Muscle layer of duodenum (tissue), 2 donors: ENCODE results near the gene RDH16.
A peak's percentile ranks its signal among the peaks of the same experiment; 100 is the strongest.

Experiments
- H3K27ac ChIP-seq: one replicate; pipeline ENCODE4 v1.7.0; 2013; ENCODE audit warnings: mild to moderate bottlenecking, low read length
- H3K27me3 ChIP-seq: one replicate; pipeline ENCODE4 v1.7.0; 2013; ENCODE audit warnings: low read depth, mild to moderate bottlenecking, control low read depth, low read length
- H3K36me3 ChIP-seq, 2 donors: one replicate each; pipeline ENCODE4 v1.7.0; 2013; ENCODE audit warnings: low read length in 2 of 2, control low read depth in 1 of 2, mild to moderate bottlenecking in 1 of 2; ENCODE audit not compliant: insufficient read depth in 2 of 2, control insufficient read depth in 1 of 2
- H3K4me1 ChIP-seq, 2 donors: one replicate each; pipeline ENCODE4 v1.7.0; 2013; ENCODE audit warnings: low read length in 2 of 2, mild to moderate bottlenecking in 2 of 2, control low read depth in 1 of 2, moderate library complexity in 1 of 2; ENCODE audit not compliant: insufficient read depth in 2 of 2, control insufficient read depth in 1 of 2
- H3K4me3 ChIP-seq, 2 donors: one replicate each; pipeline ENCODE4 v1.7.0; 2013; ENCODE audit warnings: low read length in 2 of 2, low read depth in 1 of 2, mild to moderate bottlenecking in 1 of 2
- H3K9me3 ChIP-seq, 2 donors: one replicate each; pipeline ENCODE4 v1.7.0; 2013; ENCODE audit warnings: low read length in 2 of 2, control low read depth in 1 of 2, mild to moderate bottlenecking in 1 of 2; ENCODE audit not compliant: control insufficient read depth in 1 of 2
- donor health status: healthy.

RDH16 gene, protein sequence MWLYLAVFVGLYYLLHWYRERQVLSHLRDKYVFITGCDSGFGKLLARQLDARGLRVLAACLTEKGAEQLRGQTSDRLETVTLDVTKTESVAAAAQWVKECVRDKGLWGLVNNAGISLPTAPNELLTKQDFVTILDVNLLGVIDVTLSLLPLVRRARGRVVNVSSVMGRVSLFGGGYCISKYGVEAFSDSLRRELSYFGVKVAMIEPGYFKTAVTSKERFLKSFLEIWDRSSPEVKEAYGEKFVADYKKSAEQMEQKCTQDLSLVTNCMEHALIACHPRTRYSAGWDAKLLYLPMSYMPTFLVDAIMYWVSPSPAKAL

DNA sequence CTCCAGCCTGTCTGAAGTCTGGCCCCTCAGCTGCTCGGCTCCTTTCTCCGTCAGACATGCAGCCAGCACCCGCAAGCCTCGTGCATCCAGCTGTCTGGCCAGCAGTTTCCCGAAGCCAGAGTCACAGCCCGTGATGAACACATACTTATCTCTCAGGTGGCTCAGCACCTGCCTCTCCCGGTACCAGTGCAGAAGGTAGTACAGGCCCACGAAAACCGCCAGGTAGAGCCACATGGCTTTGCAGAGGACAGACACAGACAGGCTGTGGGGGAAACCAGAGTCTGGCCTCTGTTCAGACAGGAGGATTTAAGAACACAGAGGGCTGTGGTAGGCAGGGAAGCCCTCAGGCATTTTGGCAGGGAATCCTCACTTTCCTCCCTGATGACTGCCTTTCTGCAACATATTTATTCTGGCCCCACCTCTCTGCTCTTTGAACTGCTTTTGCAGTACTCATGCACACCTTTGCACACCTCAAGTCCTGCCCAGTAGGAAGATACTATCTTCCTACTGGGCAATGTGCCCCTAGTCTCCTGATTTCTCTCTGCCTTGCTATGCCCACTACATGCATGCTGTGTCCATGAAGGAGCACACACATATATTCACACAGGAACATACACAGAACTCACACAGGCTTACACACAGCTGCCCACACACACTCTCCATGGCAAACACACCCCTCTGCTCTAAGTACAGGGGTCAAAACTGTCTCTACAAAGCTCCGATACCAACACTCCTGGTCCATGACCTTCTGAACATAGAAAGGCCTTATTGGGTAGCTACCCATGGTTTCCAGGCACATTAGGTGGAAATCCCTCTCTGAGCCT, at the start of gene RDH16:
TSS of gene RDH16 (minus strand) at position 380 of the 824 bp plus-strand sequence. CDS start at position 234, 146 bp downstream.
- H3K27ac ChIP-seq: no peak within 1 kb of the TSS
- no peaks in the 10 kb centered on the region for H3K27me3 ChIP-seq
- peaks cover 0 to 10% of the 10 kb centered on the region in 2 donors for H3K9me3 ChIP-seq
- H3K36me3 ChIP-seq: no peaks in the 10 kb centered on the region
- H3K4me1 ChIP-seq: no peaks in the 10 kb centered on the region
- no peak within 1 kb of the TSS for H3K4me3 ChIP-seq

DNA sequence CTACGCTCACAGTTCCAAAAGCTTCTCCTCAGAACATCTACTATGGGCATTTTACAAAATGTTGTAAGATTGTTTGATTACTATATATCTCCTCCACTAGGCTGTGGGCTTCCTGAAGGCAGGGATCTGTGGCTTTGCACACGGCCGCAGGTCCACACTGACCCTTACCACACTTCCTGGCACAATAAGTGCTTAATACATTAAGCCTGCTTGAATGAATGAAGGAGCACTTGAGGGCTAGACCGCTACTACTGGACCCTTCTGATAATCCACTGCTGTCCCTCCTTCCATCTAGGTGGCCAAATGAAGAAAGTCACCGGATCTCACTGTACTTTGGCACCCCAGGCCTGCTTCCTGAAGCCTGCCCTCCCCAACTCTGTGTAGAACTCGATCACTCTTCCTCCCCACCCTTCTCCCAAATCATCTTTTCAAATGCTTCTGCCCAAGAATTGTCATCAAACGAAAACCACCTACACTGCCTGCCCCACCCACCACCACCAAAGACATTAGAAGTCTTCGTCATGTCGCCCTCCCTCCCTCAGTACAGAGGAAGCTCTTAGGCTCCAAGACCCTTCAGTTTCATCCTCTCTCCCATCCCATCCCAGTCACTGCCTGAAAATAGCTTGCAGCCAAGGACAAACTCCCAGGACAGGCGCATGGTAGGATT, 49.5 kb upstream of the RDH16 start:
- Histone ChIP-seq H3K27me3 (no peaks in the 10 kb centered on the region), H3K4me3 (peak overlapping the region; percentile 29 to 43), H3K9me3 (no peaks in the 10 kb centered on the region), H3K4me1 (peaks cover 21 to 30% of the 10 kb centered on the region in 2 donors), H3K27ac (no peak overlapping the region), H3K36me3 (peaks cover 24 to 27% of the 10 kb centered on the region in 2 donors)

DNA sequence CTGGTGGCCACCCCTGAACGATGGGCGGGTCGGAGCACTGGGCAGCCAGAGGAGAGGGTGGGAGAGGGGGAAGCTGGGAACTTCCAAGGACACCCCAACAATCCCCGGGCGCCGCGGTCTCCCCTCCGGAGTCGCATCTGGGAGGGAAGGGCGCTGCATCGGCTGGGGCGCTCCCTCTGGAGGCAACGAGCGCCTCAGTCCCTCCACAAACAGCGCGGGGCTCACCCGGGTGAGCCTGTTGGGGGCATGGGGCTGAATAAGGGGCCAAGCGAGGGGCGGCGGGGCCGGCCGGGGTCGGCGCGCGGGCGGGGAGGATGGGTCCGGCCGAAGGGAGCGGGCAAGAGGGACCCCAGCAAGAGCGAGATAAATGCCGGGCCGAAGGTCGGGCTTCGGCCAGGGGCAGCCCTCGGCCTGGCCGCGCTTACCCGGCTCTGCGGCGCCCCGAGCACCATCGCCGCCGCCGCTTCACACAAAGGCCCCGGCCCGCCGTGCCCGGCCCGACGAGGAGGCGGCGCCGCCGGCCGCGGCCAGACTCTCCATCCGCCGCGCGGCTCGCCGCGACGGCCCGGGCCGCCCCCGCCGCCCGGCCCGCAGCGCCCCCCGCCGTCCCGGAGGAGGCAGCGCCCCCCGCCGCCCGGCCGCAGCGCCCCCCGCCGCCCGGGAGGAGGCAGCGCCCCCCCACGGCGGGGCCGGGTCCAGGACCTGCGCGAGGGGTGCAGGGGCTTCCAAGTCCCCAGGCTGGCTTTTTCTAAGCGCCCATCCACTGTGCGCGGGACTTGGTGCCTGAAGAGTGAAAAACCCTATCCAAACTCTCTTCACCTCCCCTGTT, 48.8 kb upstream of the RDH16 start, which contains the start of gene ZBTB39:
TSS of gene ZBTB39 (minus strand) at position 567 of the 829 bp plus-strand sequence. CDS start 1,629 bp downstream, outside the sequence.
- H3K4me1 ChIP-seq: peaks cover 21 to 38% of the 10 kb centered on the region in 2 donors
- no peaks in the 10 kb centered on the region for H3K9me3 ChIP-seq
- H3K27me3 ChIP-seq: no peaks in the 10 kb centered on the region
- H3K27ac ChIP-seq: peak within 1 kb of the TSS; percentile 56
- peak within 1 kb of the TSS; percentile 78 to 85 for H3K4me3 ChIP-seq
- H3K36me3 ChIP-seq: peaks cover 24 to 32% of the 10 kb centered on the region in 2 donors

DNA sequence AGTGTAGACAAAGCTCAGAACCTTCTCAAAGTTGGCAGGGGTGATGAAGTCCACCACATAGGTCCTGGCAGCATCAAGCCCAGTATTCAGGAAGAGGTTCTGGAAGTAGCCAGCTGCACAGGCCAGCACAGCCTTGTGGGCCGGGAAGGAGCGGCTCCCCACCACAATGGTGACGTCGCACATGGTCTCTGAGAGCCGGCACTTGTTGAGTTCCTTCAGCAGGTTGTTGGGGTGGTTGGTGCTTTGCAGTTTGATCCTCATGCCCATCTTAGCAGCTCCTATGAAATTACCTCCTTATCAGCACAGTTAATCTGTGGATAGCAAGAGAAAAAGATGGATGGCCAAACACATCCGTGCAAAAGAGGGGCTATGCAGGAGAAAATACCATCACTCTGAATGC, 47.2 kb upstream of the RDH16 start:
- Histone ChIP-seq H3K4me3 (no peak overlapping the region), H3K27ac (no peak overlapping the region), H3K27me3 (no peaks in the 10 kb centered on the region)

DNA sequence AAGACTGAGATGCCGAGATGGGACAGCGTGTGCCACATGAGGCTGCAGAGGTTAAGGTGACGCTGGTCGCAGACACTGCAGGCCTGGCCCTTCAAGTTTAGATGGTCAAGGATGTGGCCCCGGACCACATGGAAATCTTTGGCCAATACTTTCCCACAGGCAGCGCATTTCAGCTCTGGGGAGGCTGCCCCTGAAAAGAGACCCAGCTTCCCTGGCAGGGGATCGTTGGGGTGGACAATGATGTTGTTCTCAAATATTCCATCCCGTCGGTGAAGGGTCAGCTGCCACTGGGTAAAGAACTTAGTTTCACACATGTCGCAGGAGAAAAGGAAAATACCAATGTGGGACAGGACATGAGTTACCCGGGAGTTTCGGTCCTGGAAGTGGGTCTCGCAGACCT, 46.0 kb upstream of the RDH16 start:
- Histone ChIP-seq H3K4me1 (peaks cover 18 to 32% of the 10 kb centered on the region in 2 donors), H3K27ac (no peak overlapping the region), H3K9me3 (no peaks in the 10 kb centered on the region), H3K36me3 (peaks cover 24 to 36% of the 10 kb centered on the region in 2 donors), H3K4me3 (no peak overlapping the region), H3K27me3 (no peaks in the 10 kb centered on the region)

More for the DNA sequence above, 47.2 kb upstream of the RDH16 start:
- Histone ChIP-seq H3K9me3 (no peaks in the 10 kb centered on the region), H3K4me1 (peaks cover 21 to 38% of the 10 kb centered on the region in 2 donors), H3K36me3 (peaks cover 24 to 32% of the 10 kb centered on the region in 2 donors)

DNA sequence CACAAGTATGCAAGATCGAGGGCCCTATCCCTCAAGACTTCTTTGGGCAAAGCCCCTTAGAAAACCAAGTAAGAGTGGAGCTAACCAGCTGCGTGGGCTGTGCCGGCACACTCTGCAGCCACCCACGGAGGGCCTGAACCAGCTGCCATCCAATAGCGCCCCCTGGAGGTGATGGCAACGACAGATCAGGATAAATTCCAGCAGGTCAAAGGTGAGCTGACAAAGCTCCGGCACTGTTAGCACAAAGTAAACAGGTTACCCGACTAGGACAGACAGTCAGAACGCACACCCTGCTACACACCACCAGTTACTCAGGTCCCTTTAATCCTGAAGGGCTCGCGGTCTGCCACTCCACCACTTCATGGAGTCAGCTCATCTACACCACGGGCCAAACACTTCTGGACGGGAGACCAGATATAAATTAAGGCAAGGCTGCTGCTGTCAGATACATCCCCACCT, 44.1 kb upstream of the RDH16 start:
- Histone ChIP-seq H3K36me3 (peaks cover 25 to 37% of the 10 kb centered on the region in 2 donors), H3K4me3 (no peak overlapping the region), H3K4me1 (peaks cover 10 to 23% of the 10 kb centered on the region in 2 donors), H3K27ac (no peak overlapping the region), H3K9me3 (no peaks in the 10 kb centered on the region), H3K27me3 (no peaks in the 10 kb centered on the region)

DNA sequence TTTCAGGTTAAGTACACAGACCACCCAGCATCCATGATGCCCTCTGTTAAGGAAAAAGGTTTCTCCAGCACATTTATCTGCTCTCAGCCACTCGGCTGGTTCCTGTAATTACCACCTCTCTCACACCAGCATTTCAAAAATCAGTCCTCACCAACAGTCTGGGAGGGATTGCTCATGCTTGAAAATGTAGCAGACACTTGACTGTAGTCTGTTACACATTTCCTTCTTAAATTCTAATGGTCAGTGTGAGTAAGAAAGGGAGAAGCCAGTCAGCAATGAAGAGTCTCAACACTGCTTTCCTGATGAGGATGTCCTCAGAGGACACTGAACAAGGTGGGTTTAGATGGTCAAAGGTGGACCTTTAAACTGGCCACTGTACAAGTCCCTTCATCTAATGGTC, 43.0 kb upstream of the RDH16 start:
- no peaks in the 10 kb centered on the region for H3K9me3 ChIP-seq
- no peak overlapping the region for H3K27ac ChIP-seq
- no peaks in the 10 kb centered on the region for H3K27me3 ChIP-seq
- H3K4me3 ChIP-seq: no peak overlapping the region
- H3K36me3 ChIP-seq: peaks cover 29 to 37% of the 10 kb centered on the region in 2 donors
- peaks cover 9 to 18% of the 10 kb centered on the region in 2 donors for H3K4me1 ChIP-seq

DNA sequence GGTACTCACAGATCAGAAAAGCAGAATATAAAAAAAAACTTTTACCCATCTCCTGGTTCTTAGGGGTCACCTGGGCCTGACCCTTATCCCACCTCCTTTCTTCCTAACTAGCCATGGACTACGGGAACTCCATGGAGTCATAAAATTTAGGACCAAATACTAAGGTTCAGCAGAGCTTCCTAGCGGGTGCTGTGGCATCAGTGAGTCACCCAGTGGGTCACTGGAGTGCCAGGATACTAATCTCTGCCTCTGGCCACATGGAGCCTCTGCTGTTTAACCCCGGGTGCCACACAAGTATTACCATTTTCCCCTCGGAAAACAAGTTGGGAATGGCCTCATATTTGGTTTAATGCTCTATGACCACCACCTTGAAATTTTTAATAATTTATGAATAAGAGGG, 42.0 kb upstream of the RDH16 start:
- H3K9me3 ChIP-seq: no peaks in the 10 kb centered on the region
- no peak overlapping the region for H3K27ac ChIP-seq
- H3K27me3 ChIP-seq: no peaks in the 10 kb centered on the region
- peaks cover 28 to 39% of the 10 kb centered on the region in 2 donors for H3K36me3 ChIP-seq
- H3K4me1 ChIP-seq: peaks cover 0 to 11% of the 10 kb centered on the region in 2 donors
- H3K4me3 ChIP-seq: no peak overlapping the region

DNA sequence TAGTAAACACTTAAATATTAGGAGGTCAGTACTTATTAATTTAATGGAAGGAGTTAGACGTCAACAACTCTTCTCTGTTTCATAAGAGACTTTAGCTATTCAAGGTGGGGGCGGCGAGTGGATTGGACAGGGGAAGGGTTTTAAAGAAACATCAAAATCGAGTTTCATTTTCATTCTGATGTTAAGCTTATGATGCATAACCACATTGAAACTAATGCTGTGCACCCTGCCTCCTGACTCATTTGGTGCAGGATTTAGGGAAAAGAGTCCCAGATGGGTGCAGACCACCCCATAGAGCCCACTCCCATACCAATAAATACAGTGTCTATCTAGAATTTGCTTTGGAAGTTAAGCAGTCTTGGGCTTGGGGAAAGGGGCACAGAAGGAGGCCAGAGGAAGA, 41.6 kb upstream of the RDH16 start:
- no peak overlapping the region for H3K4me3 ChIP-seq
- no peaks in the 10 kb centered on the region for H3K27me3 ChIP-seq
- no peak overlapping the region for H3K27ac ChIP-seq
- no peaks in the 10 kb centered on the region for H3K9me3 ChIP-seq
- peaks cover 24 to 34% of the 10 kb centered on the region in 2 donors for H3K36me3 ChIP-seq
- H3K4me1 ChIP-seq: peaks cover 0 to 11% of the 10 kb centered on the region in 2 donors

DNA sequence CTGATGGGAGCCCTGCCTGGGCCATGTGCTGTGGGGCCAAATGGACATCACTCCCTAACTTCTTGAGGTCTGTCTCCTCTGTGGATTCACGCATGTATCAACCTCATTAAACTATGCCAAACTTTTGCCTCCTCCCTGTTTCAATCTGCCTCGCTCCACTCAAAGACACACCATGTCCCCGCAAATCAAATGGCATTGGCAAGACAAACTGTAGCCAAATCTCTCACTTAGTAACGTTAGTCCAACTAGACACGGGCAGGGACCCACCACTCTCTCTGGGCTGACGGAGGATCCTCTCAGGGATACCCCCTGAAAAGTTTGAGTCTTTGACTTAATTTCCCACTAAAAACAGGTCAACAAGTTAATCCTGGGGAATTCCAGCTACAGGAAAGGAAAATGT, 40.9 kb upstream of the RDH16 start:
- peaks cover 0 to 11% of the 10 kb centered on the region in 2 donors for H3K4me1 ChIP-seq
- no peak overlapping the region for H3K4me3 ChIP-seq
- no peaks in the 10 kb centered on the region for H3K27me3 ChIP-seq
- H3K36me3 ChIP-seq: peaks cover 18 to 28% of the 10 kb centered on the region in 2 donors
- H3K9me3 ChIP-seq: no peaks in the 10 kb centered on the region
- no peak overlapping the region for H3K27ac ChIP-seq
